ENCODE results near the gene ZNF646.

Gene ZNF646, protein sequence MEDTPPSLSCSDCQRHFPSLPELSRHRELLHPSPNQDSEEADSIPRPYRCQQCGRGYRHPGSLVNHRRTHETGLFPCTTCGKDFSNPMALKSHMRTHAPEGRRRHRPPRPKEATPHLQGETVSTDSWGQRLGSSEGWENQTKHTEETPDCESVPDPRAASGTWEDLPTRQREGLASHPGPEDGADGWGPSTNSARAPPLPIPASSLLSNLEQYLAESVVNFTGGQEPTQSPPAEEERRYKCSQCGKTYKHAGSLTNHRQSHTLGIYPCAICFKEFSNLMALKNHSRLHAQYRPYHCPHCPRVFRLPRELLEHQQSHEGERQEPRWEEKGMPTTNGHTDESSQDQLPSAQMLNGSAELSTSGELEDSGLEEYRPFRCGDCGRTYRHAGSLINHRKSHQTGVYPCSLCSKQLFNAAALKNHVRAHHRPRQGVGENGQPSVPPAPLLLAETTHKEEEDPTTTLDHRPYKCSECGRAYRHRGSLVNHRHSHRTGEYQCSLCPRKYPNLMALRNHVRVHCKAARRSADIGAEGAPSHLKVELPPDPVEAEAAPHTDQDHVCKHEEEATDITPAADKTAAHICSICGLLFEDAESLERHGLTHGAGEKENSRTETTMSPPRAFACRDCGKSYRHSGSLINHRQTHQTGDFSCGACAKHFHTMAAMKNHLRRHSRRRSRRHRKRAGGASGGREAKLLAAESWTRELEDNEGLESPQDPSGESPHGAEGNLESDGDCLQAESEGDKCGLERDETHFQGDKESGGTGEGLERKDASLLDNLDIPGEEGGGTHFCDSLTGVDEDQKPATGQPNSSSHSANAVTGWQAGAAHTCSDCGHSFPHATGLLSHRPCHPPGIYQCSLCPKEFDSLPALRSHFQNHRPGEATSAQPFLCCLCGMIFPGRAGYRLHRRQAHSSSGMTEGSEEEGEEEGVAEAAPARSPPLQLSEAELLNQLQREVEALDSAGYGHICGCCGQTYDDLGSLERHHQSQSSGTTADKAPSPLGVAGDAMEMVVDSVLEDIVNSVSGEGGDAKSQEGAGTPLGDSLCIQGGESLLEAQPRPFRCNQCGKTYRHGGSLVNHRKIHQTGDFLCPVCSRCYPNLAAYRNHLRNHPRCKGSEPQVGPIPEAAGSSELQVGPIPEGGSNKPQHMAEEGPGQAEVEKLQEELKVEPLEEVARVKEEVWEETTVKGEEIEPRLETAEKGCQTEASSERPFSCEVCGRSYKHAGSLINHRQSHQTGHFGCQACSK (N-terminal part only)

DNA sequence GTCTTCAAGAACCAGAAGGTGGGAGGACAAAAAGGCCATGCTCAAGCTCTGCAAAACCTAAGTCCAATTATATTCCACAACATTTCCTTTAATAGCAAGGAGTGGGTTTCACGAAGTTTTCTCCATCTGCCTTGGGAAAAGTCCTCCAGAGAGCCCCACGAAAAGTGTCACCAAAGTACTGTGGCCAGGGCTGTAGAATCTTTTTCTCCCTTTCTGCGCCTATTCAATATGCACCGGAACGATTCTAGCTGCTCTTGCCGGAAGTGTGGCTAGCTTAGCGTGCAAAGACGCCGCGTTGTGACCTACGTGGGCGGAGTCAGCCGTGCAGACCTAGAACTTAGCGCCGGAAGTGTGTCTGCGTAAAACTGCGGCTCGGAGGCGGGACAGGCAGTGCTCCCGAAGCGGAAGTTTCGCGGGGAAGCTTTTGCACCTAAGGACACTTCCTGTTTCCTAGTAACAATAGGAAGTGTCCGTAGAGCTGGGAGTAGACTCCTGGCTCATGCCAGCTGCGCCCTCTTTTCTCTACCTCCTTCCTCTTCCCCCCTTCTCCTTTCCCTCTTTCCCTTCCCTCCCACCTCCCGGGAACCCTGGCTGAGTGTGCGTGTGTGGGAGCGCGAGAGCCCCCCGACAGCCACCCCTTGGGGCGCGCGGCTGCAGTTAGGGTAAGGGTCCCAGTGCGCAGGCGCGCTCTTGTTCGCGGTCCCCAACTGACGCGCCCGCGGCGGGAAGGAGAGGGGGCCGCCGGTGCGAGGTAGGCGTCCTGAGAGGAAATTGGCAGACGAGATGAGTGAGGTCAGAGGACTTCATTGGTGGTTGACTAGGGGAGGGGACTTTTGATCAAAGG, at the start of gene ZNF646, which contains the start of gene ZNF668:
Gene ZNF646 (plus strand): TSS at position 453 of the 844 bp plus-strand sequence. CDS start 1,903 bp downstream, outside the sequence.
Gene ZNF668 (minus strand): TSS at position 271 of the 844 bp plus-strand sequence. CDS start 9,781 bp downstream, outside the sequence.
- peak; percentile 99 for DNase-seq

DNA sequence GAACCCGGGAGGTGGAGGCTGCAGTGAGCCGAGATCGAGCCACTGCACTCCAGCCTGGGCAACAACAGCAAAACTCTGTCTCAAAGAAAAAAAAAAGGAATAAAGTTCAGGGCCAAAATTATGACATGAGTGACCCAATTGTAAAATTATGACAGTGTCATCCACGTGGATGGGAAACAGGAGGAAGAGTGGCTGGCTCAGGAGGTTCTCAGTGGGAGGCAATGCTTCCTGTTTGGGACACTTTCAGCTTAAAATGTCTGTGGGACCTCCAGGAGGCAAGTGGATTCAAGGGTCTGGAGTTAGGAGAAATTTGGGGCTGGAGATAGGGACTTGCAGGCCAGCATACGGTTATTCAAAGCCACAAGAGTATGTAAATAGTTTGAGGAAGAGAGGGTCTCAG, 48.9 kb upstream of the ZNF646 start:
- DNase-seq = no peak

DNA sequence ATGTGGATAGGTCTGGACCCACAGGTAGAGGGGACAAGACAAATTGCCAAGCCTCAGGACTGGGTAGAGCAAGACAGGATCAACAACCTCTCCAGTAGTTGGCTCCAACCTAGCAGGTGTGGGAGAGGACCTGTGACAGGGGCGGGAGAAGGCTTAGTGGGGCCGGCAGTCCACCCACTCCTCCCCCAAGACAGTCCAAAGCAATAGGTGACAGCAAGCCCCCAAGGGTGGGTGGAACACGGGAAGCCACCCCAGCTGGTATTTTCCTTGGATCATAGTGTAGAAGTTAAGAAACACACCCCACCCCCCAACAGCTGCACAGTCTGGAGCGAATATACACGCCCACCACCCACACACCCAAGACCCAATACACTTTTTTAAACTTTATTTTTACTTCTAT, 45.0 kb upstream of the ZNF646 start:
- DNase-seq = no peak

DNA sequence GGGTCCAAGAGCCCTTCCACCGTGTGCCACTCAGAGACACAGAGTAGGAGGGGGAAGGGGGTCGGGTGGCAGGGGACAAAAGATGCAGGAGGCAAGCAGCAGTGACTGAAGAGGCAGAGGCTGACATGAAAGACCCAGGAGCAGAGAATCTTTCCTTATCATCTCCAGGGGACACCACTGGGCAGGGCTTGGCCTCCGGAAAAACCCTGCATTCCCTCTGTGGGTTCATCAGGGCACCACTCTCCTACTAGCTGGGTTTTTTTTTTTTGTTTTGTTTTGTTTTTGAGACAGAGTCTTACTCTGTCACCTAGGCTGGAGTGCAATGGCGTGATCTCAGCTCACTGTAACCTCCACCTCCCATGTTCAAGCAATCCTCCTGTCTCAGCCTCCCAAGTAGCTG, 42.9 kb upstream of the ZNF646 start:
- no peak for DNase-seq

DNA sequence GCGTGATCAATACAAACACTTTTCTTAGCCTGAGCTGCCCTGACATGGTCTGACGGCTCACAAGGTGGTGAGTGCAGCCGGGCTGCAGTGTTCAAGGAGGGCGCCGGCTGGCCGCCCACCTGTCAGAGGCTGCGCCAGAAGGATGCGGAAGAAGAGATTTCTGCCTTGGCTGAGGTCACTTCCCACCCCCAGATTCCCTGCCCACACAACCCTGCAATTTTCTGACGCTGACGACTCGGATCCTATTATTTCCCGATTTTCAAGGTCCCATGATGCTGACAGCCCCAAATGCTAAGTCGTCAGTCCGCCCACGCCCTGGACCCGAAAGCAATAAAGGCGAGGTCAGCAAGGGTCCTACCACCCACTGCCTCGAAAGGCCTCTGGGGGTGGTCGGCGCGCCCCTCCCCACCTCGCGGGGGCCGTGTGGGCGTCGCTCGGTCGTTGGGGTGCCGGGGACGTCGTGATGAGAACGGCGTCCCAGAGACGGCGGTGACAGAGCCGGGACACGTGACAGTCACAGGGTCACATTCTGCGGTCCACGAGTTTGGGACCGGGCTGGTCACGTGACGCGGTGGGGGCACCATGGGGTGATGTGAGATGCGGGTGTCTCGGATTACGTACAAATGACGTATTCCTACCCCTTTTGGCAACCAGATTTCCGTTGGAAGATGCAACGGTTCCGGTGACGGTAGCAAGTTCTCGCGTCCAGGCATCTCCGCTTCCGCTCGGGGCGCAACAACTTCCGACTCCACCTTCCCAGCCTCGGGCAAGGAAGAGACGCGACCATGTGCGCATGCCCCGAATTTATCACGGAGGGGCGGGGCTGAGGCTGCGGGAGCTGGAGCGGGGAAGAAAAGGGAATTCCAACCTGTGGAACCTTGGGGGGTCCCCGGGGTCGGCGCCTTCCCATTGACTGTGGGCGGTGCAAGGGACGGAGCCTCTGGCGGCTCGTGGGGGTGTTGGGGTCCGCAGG, 41.2 kb upstream of the ZNF646 start, which contains the start of gene STX4:
Gene STX4 (plus strand): TSS at position 823 of the 973 bp plus-strand sequence. CDS start 248 bp downstream, outside the sequence.
- DNase-seq = peak; percentile 99

DNA sequence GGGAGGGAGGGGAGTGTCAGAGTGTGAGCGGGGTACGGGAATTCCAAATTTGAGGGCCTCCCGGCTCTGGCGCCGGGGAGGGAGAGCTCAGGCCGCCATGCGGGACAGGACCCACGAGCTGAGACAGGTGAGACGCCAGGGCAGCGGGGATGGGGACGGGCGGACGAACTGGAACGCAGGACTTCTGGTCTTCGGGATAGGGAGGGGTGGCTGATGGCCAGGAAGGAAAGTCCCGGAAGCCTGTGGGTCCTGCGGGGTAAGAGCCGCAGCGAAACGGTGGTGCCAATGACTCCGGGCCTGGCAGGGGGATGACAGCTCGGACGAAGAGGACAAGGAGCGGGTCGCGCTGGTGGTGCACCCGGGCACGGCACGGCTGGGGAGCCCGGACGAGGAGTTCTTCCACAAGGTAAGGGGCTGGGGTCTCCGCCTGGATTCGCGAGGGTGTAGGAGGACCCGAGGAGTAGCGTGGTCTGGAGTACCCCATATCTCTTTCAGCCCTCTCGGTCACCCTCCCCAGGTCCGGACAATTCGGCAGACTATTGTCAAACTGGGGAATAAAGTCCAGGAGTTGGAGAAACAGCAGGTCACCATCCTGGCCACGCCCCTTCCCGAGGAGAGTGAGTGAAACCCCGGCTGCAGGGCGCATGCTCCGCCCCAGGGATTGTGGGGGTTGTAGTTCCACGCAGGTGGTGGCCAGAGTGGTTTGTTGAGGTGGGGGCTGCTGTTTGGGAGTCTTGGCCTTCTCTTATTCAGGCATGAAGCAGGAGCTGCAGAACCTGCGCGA, 40.3 kb upstream of the ZNF646 start:
- DNase-seq = peak; percentile 87

DNA sequence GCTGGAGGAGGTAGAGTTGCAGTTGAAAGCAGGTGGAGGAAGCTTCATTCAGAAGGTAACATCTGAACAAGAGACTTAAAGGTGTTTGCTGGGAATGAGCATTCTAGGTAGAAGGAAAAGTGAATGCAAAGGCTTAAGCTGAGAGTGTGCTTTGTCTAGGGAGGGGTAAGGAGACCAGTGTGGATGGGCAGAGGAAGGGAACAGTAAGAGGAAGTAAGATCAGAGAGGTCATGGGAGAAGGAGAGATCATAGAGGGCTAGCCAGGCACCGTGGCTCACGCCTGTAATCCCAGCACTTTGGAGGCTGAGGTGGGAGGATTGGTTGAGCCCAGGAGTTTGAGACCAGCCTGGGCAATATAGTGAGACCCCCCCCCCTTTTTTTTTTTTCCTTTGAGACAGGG, 37.5 kb upstream of the ZNF646 start:
- DNase-seq = no peak

DNA sequence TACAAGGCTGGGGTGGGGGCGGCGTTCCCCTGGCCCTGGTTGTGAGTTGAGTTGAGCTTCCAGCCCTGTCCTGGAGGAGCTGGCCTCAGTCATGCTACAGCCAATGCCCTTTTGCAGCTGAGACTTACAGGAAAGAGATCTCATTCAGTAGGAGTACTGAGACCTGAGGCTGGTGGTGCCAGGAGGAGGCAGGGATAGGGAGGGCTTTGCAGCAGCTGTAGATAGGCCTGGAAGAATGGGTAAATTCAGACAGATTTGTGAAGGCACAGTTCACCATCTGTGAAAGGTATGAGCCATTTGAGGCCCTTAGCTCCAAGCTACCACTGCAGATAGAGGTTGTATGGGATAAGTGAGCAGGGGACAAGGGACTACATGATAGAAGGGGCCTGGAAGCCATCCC, 35.2 kb upstream of the ZNF646 start:
- DNase-seq = no peak

DNA sequence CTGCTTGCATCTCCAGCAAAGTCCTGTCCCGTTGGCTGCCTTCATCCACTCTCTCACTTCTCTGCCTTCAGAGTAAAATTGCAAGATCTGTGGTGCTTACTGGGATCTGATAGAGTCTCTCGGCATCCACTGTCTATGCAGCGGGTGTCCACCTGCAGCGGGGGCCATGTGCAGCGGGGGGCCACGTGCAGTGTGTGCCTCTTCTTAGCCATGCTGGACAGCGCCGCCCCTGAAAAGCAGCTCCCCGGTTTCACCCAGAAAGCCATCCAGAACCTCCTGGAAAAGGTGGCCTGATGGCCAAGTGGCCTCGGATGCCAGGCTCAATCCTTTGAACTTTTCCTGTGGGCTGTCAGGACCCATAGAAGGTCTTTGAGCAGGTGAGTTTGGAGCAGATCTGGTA, 31.4 kb upstream of the ZNF646 start:
- DNase-seq = no peak

DNA sequence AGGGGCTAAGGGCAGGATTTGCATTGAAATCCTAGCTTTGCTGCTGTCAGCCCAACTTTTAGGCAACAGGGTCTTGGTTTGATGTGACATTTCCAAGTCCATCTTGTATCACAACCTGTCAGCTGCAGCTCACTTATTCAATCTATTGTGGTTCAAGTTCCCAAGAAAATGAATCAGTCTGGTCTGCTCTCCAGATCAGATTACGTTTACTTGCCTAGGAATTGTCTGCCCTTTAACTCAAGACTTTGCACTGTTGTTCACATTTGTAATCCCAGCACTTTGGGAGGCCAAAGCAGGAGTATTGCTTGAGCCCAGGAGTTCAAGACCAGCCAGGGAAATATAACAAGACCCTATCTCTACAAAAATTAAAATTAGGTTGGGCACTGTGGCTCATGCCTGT, 30.9 kb upstream of the ZNF646 start:
- no peak for DNase-seq

DNA sequence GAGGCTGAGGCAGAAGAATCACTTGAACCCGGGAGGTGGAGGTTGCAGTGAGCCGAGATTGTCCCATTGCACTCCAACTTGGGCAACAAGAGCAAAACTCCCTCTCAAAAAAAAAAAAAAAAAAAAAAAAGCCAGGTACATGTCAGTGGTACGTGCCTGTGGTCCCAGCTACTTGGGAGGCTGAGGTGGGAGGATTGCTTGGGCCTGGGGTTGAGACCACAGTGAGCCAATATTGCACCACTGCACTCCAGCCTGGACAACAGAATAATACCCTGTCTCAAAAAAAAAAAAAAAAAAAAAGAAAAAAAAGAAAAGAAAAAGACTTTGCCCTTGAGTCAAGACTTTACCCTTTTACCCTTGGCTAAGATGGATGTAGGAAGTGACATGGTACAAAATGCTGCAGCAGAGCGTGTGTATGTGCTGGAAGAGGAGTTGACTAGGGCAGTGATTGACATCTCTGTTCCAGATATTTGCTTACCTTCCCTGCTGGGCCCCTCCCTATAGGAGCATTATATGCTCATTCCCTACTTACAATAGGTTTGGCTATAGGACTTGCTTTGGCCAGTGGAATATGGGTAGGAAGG, 30.2 kb upstream of the ZNF646 start:
- no peak for DNase-seq

DNA sequence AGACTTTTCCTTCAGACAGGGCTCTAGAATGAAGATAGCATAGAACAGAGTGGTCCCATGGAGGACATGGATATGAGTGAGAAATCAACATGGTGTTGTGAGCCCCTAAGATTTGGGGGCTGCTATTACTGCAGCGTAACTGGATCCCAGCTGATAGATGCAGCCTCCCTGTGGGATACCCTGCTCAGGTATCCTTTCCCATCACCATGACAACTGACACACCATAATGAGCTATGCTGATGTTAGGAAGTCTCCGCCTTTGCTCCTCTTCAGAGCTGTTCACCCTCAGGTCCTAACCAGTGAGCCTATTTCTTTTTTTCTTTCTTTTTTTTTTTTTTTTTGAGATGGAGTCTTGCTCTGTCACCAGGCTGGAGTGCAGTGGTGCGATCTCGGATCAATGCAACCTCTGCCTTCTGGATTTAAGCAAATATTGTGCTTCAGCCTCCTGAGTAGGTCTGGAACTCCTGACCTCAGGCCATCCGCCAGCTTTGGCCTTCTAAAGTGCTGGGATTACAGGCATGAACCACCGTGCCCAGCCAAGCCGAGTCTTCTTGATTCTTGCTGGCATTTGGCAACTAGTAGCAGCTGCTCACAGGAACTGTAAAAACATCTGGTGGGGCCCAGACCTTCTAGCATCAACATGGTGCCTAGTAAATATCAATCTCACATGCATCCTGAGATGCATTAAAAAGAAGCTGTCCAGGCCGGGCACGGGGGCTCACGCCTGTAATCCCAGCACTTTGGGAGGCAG, 23.8 kb upstream of the ZNF646 start:
- DNase-seq = no peak

DNA sequence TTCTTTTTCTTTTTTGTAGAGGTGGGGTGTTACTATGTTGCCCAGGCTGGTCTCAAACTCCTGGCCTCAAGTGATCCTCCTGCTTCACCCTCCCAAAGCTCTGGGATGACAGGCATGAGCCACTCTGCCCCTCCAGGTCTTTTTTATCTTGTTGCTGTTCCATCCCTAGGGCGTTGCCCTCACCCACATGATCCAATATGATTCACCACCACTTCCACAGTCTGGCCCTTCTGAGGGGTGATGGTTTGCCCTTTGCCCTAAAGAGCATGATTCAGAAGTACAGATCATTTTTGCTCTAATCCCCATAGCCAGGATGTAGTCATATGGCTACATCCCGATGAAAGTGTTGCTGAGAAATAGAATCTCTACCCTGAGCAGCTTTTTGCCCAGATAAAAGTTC, 22.1 kb upstream of the ZNF646 start:
- no peak for DNase-seq

DNA sequence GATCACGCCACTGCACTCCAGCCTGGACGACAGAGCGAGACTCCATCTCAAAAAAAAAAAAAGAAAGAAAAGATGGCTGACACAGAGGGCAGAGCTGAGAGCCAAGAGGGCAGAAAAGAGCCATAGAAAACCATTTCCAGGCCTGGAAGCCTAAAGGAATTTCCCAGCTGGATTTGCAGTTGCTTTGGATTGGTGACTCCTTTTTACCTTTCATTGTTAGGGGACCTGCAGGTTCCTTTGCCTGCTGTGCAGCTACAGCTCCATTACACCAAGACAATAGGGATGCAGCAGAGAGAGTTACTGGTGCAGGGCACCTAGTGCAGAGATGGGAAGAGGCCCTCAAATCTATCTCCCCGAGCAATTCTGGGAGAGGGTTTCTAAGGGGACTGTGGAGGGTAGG, 18.6 kb upstream of the ZNF646 start:
- DNase-seq = no peak

DNA sequence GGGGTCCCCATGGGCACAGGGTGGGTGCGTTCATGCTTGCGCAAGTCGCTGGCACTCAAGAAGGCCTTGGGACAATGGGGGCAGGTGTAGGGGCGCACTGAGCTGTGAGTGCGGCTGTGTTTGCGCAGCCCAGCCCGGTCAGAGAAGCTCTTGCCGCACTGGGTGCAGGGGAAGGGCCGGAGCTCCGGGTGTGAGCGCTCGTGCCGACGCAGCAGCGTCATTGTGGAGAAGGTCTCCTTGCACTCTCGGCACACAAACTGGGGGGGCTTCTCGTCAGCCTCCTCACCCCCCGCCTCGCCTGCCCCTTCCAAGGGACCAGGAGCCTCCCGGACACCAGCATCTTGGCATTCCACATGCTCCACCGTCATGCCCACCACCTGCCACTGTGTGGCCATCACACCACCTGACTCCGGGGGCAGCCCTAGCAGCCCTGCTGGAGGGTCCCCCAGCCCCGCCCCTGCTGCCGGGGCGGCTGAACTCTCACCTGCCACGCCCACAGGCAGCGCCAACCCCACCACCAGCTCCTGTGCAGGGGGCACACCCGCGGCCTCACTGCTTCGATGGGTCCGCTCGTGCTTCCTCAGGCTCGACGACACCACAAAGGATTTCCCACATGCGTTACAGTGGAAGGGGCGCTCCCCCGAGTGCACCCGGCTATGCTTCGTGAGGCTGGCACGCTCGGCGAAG, 13.0 kb upstream of the ZNF646 start:
- DNase-seq = no peak

DNA sequence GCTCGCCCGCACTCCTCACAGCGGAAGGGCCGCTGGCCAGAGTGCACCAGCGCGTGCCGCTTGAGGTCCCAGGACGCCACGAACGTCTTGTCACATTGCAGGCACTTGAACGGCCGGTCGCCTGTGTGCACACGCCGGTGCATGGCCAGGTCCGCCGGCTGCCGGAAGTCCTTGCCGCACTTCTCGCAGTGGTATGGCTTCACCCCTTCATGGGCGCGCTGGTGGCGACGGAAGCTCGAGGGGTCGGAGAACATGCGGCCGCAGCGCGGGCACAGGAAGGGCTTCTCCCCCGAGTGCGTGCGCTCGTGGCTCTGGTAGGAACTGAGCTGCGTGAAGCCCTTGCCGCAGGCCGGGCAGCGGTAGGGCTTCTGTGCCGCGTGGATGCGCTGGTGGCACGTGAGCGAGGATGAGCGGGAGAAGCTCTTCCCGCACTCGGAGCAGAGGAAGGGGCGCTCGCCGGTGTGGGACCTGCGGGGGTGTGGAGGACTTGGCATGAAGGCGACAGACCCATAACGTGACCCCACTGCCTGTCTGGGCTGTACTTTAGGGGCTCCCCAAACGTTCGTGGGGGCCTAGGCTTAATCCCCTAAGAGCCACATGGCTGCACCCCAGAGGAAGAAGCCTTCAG, 12.3 kb upstream of the ZNF646 start:
- no peak for DNase-seq

DNA sequence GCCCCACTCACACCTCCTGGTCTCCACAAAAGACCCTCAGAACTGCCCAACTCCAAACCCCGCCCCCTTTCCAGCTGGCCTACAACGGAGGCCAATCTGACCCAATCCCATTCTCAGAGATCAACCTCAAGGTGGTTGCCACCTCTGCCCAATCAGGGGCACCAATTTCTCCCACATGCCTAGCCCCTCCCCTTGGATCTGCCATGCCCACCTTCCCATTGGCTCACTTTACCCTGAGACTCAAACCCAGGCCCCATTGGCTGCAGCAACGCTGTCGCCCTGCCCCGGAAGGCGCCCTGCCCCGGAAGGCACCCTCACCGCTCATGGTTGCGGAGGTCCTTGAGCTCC, 10.8 kb upstream of the ZNF646 start:
- peak; percentile 3 for DNase-seq
